SK-N-SH (cell line): ENCODE measurements around the gene ABHD17B.

ENCODE experiments used
- CTCF ChIP-seq: fragments of 200-600 bp; sonication (generic); IDR thresholded peaks from 2 replicates; pipeline ENCODE4 v1.6.1; 2017; ENCODE audit warnings: antibody characterized with exemption, mild to moderate bottlenecking, moderate library complexity
- EP300 ChIP-seq, 2 experiments: IDR thresholded peaks; 2 replicates each; pipeline versions ENCODE4 v1.4.0 to v1.6.1; 2012; ENCODE audit warnings: borderline replicate concordance in 1 of 2, low read depth in 1 of 2, low read length in 1 of 2
- MAX ChIP-seq: IDR thresholded peaks from 2 replicates; pipeline ENCODE4 v1.4.0; 2012; ENCODE audit warnings: low read depth
- RXRA ChIP-seq: IDR thresholded peaks from 2 replicates; pipeline ENCODE4 v1.4.0; 2012; ENCODE audit warnings: low read depth, mild to moderate bottlenecking, borderline replicate concordance
- TAF1 ChIP-seq: IDR thresholded peaks from 2 replicates; pipeline ENCODE4 v1.6.1; 2012; ENCODE audit warnings: low read depth, mild to moderate bottlenecking, low read length, moderate library complexity, borderline replicate concordance
- YY1 ChIP-seq: IDR thresholded peaks from 2 replicates; pipeline ENCODE4 v1.4.0; 2012; ENCODE audit warnings: low read depth, mild to moderate bottlenecking

- TF ChIP-seq CTCF (no peak), EP300 (IDR thresholded peaks at IDR 0.05; ENCODE audit: borderline replicate concordance in 1 of 2, low read depth in 1 of 2, low read length in 1 of 2) (no peak), MAX (no peak), RXRA (no peak), TAF1 (no peak), YY1 (no peak)
Measured at GRCh38 chr9:71909887-71910649, 925 bp downstream of the ABHD17B start.
